ENCODE results near the gene ENO3. TPM values are rescaled to one million over a fixed set of nuclear protein-coding genes. Genes with fewer than 3 reads are reported as not detected.

ENO3 gene
- total and polyA plus RNA-seq, 2 donors (not counting 3 experiments of a cell fraction or from before 2014, with no cell fraction given): 5.5 to 5.9 TPM

DNA sequence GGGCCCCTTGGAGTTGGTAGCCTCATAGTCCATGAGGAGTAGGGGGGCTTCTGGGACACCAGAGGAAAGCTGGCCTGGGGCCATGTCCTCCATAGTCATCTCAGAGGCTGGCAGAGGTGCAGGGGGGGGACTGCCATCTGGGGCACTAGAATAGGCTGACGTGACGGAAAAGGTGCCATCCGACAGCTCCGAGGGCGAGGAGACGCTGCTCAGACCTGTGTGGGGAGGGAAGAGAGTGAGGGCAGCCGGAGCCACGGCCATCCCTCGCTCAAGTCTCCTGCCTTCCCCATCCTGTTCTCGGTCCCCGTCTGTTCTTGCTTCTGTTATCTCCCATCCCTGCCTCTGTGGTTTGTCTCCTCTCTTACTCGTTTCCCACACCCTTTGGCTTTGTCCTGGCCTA is 21.4 kb downstream of the ENO3 start:
- dilution Hi-C loops (cut with MboI; ENCODE audit: extremely low pct_ligation_motif_present, low sequenced_read_pairs): no loop called here
- FAIRE-seq: no peak

More for the DNA sequence above, 21.4 kb downstream of the ENO3 start:
- no peaks in the 10 kb centered on the region for H3K9me3 ChIP-seq (replicated peaks; ENCODE audit: control insufficient read depth, insufficient read depth, low read length)
- H3K79me2 ChIP-seq (ENCODE audit: control insufficient read depth, insufficient read depth, low read length): peaks cover 4% of the 10 kb centered on the region
- H3K27me3 ChIP-seq (ENCODE audit: control insufficient read depth in 2 of 2, insufficient read depth in 2 of 2, low read length in 2 of 2): no peaks in the 10 kb centered on the region
- H3K27ac ChIP-seq (ENCODE audit: insufficient read depth, low read depth, low read length): no peak overlapping the region
- H3K9ac ChIP-seq (replicated peaks; ENCODE audit: extremely low read depth, insufficient read depth, low read length): no peak overlapping the region
- peaks cover 13 to 42% of the 10 kb centered on the region in 2 experiments for H3K36me3 ChIP-seq (ENCODE audit: control insufficient read depth in 2 of 2, extremely low read depth in 1 of 2, insufficient read depth in 2 of 2, low read length in 2 of 2)
- no peaks in the 10 kb centered on the region for H3K9me1 ChIP-seq (replicated peaks; ENCODE audit: control insufficient read depth, extremely low read depth, insufficient read depth, low read length)
- no peak overlapping the region for H2AFZ ChIP-seq (ENCODE audit: low read depth, low read length)
- H3K4me1 ChIP-seq (ENCODE audit: control insufficient read depth, extremely low read depth, insufficient read depth, low read length): peaks cover 16% of the 10 kb centered on the region
- TSS peak; percentile 1 for BruUV-seq (replicated peaks)
- CTCF ChIA-PET: no interaction called here
- intact Hi-C loops (cut with micrococcal nuclease): no loop called here
- no peak overlapping the region for H3K4me3 ChIP-seq (replicated peaks in 1 of 3; ENCODE audit: insufficient read depth in 1 of 3, low read depth in 1 of 3, low read length in 3 of 3)
- DNase-seq (ENCODE audit: low read depth, low spot score): no peak
- H3K4me2 ChIP-seq (ENCODE audit: insufficient read depth, low read length): no peak overlapping the region
- no peaks in the 10 kb centered on the region for H4K20me1 ChIP-seq (replicated peaks; ENCODE audit: control insufficient read depth, extremely low read depth, insufficient read depth, low read length)
- no peak for TF ChIP-seq POLR2A (IDR thresholded peaks at IDR 0.05; ENCODE audit: low read depth, low read length)
- TF ChIP-seq FOS (IDR thresholded peaks at IDR 0.05; ENCODE audit: borderline replicate concordance, insufficient read depth, low read length): no peak
- no peak for TF ChIP-seq EZH2 (IDR thresholded peaks at IDR 0.05; ENCODE audit: borderline replicate concordance, low read depth, low read length, severe bottlenecking)
- no peak for TF ChIP-seq JUN (IDR thresholded peaks at IDR 0.05; ENCODE audit: borderline replicate concordance, insufficient read depth, insufficient read length, low read depth)
- TF ChIP-seq, protein P1, sequence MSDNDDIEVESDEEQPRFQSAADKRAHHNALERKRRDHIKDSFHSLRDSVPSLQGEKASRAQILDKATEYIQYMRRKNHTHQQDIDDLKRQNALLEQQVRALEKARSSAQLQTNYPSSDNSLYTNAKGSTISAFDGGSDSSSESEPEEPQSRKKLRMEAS (IDR thresholded peaks at IDR 0.05; ENCODE audit: insufficient read depth, insufficient read length): no peak
- no peak for TF ChIP-seq POLR2AphosphoS5 (IDR thresholded peaks at IDR 0.05; ENCODE audit: insufficient read depth, low read depth, low read length)
- TF ChIP-seq, protein P2, sequence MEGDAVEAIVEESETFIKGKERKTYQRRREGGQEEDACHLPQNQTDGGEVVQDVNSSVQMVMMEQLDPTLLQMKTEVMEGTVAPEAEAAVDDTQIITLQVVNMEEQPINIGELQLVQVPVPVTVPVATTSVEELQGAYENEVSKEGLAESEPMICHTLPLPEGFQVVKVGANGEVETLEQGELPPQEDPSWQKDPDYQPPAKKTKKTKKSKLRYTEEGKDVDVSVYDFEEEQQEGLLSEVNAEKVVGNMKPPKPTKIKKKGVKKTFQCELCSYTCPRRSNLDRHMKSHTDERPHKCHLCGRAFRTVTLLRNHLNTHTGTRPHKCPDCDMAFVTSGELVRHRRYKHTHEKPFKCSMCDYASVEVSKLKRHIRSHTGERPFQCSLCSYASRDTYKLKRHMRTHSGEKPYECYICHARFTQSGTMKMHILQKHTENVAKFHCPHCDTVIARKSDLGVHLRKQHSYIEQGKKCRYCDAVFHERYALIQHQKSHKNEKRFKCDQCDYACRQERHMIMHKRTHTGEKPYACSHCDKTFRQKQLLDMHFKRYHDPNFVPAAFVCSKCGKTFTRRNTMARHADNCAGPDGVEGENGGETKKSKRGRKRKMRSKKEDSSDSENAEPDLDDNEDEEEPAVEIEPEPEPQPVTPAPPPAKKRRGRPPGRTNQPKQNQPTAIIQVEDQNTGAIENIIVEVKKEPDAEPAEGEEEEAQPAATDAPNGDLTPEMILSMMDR (IDR thresholded peaks at IDR 0.05; ENCODE audit: extremely low read depth in 1 of 2, insufficient read depth in 1 of 2, low read depth in 1 of 2, low read length in 2 of 2): no peak
- no peak for TF ChIP-seq MYC (IDR thresholded peaks at IDR 0.05; ENCODE audit: low read depth, low read length)
- POLR2A ChIA-PET: no interaction called here

All from endothelial cell of umbilical vein (primary cell).